Urinary bladder (tissue), 4 donors: ENCODE results near the gene JRKL. TPM values are rescaled to one million over a fixed set of nuclear protein-coding genes. Genes with fewer than 3 reads are reported as not detected.
A peak's percentile ranks its signal among the peaks of the same experiment; 100 is the strongest.
"Not testable (repeated sequence)": the region's sequence is repeated elsewhere in the genome, so short reads cannot be mapped to it uniquely, and the experiment has no call there.

Experiments used
- DNase-seq: peaks from one replicate; pipeline ENCODE4 v3.0.0-alpha.2; 2015; ENCODE audit errors: extremely low spot score
- H3K27ac ChIP-seq: one replicate; pipeline ENCODE4 v1.5.1; 2013; ENCODE audit warnings: low read depth, mild to moderate bottlenecking, moderate library complexity
- H3K36me3 ChIP-seq: one replicate; pipeline ENCODE4 v1.6.1; 2013; ENCODE audit warnings: mild to moderate bottlenecking, moderate library complexity; ENCODE audit not compliant: insufficient read depth
- H3K4me1 ChIP-seq: one replicate; pipeline ENCODE4 v1.6.1; 2013; ENCODE audit warnings: mild to moderate bottlenecking, moderate library complexity; ENCODE audit not compliant: insufficient read depth
- H3K4me3 ChIP-seq: one replicate; pipeline ENCODE4 v1.5.1; 2013; ENCODE audit warnings: low read depth, low read length
- WGBS: extraction: QIAGEN DNeasy Blood & Tissue Kit; methylation state at CpG from one replicate; pipeline ENCODE4 v1.1.7; 2013; 5-methylcytosine and 5-hydroxymethylcytosine counted together
- polyA plus RNA-seq: library from polyadenylated mRNA; stranded (reverse); fragments of 200-250 nt; gene quantifications from one replicate; pipeline ENCODE4 v1.2.3, GENCODE V29; 2013
- total RNA-seq: library from RNA; depleted of rRNA; stranded (reverse); fragments of >200 nt; gene quantifications from one replicate; pipeline ENCODE4 v1.2.3, GENCODE V29; 2014
- donor health status: healthy with polysubstance abuse.
- donor health status: healthy.

The JRKL gene
- total and polyA plus RNA-seq, 2 donors = 6.9 to 19.1 TPM

DNA sequence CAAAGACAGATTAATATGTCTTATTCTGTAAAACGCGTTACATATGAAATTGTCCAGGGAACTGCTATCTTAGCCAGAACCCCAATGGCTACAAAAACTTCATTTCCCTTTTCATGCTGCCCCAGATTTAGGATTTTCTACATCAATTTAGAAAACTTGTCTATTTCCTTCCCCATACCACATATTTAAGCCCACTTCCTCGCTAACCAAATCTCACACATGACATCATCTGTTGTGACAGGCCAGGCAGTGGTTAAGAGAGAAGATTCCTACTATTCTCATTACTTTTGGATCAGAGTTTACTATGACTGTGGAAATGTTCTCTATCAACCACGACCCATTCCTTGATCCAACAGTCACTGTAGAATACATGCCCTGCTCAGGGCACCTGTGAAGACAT lies 16.0 kb upstream of the JRKL start:
- H3K4me1 ChIP-seq = no peaks in the 10 kb centered on the region
- no peak overlapping the region for H3K4me3 ChIP-seq
- H3K27ac ChIP-seq = no peak overlapping the region
- H3K36me3 ChIP-seq = peaks cover 2% of the 10 kb centered on the region
- WGBS = 96% methylated on average over 4 of the region's 4 CpGs
- no peak for DNase-seq

DNA sequence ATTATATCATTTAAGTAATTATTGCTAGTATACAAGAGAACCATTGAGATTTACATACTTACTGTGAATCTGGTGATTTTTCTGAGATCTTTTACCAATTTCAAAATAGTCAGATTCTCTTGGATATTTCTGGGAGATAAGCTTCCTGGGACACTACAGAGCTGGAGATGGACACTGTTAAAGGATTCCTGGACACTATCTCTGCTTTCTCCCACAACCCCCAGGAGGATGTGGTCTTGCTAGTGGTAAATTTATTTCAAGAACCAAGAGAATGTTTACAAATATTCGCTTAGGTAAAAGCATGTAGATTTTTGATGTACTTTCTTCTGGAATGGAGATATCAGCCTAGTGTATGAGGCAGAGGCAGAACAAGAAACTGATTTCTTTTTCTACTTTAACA lies 13.0 kb upstream of the JRKL start:
- 82% methylated on average over 1 of the region's 1 CpG for WGBS
- DNase-seq = no peak
- H3K36me3 ChIP-seq = peaks cover 2% of the 10 kb centered on the region

DNA sequence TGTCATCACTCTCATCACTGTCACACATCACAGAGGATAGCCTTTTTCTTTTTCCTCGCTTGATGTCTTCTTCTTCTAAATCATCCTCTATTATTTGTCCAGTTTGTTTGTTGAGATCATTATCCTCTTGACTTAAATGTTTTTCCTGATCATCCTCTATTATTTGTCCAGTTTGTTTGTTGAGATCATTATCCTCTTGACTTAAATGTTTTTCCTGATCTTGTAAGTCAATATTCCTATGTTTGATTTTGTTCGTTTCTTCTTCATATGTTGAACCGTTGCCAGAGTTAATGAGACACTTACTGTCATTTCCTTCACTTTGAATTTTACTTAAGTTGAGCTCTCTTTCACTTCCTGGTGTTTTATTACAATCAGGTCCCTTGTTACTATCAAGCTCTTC lies 5.7 kb upstream of the JRKL start:
- Histone ChIP-seq H3K4me1 (no peaks in the 10 kb centered on the region), H3K27ac (no peak overlapping the region), H3K36me3 (no peaks in the 10 kb centered on the region), H3K4me3 (no peak overlapping the region)
- 80% methylated on average over 3 of the region's 3 CpGs for WGBS
- DNase-seq = no peak

More for the DNA sequence above, 13.0 kb upstream of the JRKL start:
- no peaks in the 10 kb centered on the region for H3K4me1 ChIP-seq
- no peak overlapping the region for H3K27ac ChIP-seq
- no peak overlapping the region for H3K4me3 ChIP-seq

DNA sequence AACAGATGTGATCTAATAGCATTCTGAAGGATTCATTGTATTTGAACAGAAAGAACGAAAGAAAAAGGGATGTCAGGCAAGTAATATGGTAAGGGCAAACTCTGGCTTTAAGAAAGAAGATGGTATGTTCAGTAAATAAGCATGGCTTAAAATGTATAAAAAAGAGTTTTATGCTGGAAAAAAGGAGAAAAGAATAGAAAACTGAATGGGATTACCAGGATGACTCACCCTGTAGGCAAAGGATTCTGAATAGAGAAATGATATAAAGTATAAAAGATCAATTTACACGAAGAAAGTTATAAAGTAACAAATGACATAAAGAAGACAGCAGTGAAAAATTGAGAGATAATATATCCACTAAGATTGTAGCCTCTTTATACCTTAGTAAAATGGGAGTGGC lies 4.6 kb upstream of the JRKL start:
- Histone ChIP-seq H3K4me1 (no peaks in the 10 kb centered on the region), H3K36me3 (no peaks in the 10 kb centered on the region), H3K4me3 (no peak overlapping the region), H3K27ac (no peak overlapping the region)
- WGBS = 81% methylated on average over 2 of the region's 2 CpGs
- no peak for DNase-seq

DNA sequence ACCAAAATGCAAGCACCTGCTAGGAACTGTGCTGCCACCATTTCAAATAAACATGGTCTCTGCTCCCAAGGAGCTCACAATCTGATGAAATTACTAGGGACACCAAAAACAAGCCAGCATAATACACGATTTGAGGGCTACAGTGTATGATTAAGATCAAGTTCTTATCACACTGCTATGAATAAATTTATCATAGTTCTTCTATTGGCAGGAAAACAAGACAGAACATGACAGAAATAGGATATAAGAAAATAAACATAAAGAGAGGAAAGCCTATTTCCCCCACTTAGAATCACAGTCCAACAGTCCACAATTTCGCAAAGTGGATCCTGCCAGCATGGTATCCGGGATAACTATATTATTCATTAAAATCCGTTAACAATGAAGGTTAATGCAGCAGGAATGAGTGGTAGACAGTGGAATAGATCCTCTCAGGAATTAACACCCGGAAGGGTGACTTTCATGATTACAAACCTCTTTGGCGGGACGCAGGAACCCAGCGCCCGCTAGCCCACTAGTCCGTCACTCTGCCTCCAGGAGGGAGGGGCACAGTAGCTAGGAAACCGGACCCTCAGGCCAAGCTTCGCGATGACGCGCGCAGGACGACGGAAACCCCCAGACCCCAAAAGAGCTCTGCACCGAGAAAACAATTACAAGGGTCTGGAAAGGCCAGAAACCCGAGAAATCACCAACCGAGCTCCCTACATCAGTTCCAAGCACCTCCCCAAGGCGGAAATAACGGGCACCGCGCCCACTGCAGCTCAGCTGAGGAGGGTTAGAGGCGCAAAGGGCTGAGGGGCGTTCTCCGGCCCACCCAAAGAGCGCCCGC lies 708 bp upstream of the JRKL start:
- Histone ChIP-seq H3K4me3 (peak overlapping the region; percentile 82), H3K27ac (peak overlapping the region; percentile 13), H3K4me1 (no peaks in the 10 kb centered on the region), H3K36me3 (no peaks in the 10 kb centered on the region)
- under 1% methylated on average over 30 of the region's 30 CpGs for WGBS
- no peak for DNase-seq

DNA sequence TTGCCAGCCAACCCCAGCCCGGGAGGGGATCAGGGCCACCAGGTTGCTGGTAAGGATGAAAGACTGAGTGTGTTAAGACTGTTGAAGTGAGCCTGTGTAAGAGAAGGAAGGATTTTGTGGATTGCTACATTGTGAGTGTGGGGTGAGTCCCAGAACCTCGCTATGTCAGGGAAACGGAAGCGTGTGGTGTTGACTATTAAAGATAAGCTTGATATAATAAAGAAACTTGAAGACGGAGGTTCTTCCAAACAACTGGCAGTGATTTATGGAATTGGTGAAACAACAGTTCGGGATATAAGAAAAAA lies 627 bp downstream of the JRKL start:
- Histone ChIP-seq H3K36me3 (no peaks in the 10 kb centered on the region), H3K4me1 (no peaks in the 10 kb centered on the region), H3K4me3 (peak overlapping the region; percentile 82), H3K27ac (no peak overlapping the region)
- DNase-seq = no peak
- 5% methylated on average over 6 of the region's 6 CpGs for WGBS

DNA sequence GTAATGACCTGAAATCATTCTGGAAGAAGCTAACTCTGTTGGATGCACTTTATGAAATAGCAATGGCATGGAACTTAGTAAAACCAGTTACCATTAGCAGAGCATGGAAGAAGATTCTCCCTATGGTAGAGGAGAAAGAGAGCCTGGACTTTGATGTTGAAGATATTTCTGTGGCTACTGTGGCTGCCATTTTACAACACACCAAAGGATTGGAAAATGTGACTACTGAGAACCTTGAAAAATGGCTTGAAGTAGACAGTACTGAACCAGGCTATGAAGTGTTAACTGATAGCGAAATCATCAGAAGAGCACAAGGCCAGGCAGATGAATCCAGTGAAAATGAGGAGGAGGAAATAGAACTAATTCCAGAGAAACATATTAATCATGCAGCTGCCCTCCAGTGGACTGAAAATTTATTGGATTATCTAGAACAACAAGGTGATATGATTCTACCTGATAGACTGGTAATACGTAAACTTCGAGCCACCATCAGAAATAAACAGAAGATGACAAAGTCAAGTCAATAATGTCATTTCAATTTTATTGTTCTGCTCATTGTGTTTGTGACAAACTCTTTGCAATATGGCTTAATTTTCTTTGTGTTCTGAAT lies 2.0 kb downstream of the JRKL start:
- 92% methylated on average over 3 of the region's 3 CpGs for WGBS
- Histone ChIP-seq H3K4me1 (no peaks in the 10 kb centered on the region), H3K36me3 (no peaks in the 10 kb centered on the region), H3K27ac (no peak overlapping the region), H3K4me3 (no peak overlapping the region)
- no peak for DNase-seq

DNA sequence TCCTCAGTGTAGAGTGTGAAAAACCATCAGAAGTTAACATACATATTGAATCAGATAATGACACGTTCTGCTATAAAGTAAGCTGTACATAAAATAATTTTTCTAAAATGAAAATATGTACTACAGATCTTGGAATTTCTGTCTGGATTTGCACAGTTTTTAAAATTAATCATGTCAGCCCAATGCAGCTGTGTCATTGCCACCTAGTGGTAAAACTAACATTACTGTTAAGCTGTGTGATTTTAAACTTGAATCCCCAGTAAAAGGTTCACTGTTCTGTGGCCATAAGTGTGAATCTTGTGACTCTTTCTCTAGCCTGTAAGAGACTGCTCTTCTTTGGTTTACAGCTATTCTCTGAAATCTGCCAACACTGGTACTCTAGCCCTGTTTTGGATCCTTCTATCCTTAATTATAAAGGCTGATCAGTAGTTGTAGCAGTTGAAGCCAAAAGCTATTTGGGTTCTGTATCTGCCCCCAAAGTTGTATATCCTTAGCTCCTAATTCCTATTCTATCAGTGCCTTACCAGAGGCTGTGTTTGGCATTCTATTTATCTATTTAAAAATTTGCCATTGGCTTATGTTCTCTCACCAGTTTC lies 4.0 kb downstream of the JRKL start:
- WGBS = 16% methylated on average over 1 of the region's 1 CpG

DNA sequence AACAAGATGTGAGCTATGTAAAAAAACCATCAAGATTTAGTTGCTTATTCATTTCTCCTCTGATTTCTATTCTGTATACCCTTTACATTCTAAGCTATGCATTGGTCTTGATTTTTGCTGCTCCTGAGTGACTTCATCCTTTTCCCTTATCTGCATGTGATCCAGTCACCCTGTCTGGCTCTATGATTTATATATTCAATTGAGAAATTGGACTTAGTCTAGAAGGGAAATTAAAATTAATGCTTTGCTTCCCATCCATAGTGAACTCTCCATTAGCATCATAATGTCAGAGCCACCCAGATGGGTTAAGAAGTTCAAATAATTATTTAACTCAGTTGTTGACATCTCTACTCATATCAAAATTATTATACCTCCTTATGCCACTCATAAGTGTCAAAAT lies 5.0 kb downstream of the JRKL start:
- no peak overlapping the region for H3K4me3 ChIP-seq
- no peak for DNase-seq
- H3K36me3 ChIP-seq = no peaks in the 10 kb centered on the region
- H3K4me1 ChIP-seq = no peaks in the 10 kb centered on the region
- H3K27ac ChIP-seq = no peak overlapping the region

More for the DNA sequence above, 4.0 kb downstream of the JRKL start:
- H3K27ac ChIP-seq = no peak overlapping the region
- no peak for DNase-seq
- H3K4me3 ChIP-seq = no peak overlapping the region
- H3K36me3 ChIP-seq = no peaks in the 10 kb centered on the region
- H3K4me1 ChIP-seq = no peaks in the 10 kb centered on the region

DNA sequence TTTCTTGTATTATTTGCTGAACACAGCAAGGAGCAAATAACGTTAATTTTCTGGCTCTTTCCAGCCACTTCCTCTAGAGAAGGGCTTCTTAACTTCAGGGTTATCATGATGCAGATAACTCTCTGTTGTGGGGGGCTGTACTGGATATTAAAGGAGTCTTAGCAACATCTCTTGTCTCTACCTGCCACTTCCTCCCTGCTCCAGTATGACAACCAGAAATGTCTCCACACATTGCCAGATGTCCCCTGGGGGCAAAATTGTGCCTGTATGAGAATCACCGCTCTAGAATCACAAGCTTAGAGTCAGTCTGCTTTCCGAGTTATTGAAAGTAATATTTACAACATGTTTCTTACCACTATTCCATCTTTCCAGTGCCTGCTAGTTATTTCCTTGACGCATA lies 6.8 kb downstream of the JRKL start:
- H3K4me1 ChIP-seq = no peaks in the 10 kb centered on the region
- H3K27ac ChIP-seq = no peak overlapping the region
- 65% methylated on average over 4 of the region's 4 CpGs for WGBS
- H3K4me3 ChIP-seq = no peak overlapping the region
- no peak for DNase-seq
- no peaks in the 10 kb centered on the region for H3K36me3 ChIP-seq

DNA sequence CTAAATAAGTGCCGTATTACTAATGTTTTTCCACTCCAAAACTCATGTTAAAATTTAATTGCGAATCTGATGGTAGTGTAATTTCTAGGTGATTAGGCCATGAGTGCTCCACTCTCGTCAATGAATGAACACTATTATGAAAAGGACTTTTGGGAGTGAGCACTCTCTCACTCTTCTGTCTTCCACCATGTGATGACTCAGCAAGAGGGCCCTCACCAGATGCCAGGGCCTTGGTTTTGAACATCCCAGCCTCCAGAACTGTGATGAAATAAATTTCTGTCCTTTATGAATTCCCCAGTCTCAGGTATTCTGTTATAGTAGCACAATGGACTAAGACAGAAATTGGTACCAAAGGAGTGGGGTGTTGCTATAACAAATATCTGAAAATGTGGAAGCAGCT lies 8.1 kb downstream of the JRKL start:
- DNase-seq = no peak
- H3K36me3 ChIP-seq = no peaks in the 10 kb centered on the region
- 96% methylated on average over 3 of the region's 3 CpGs for WGBS
- no peak overlapping the region for H3K27ac ChIP-seq
- H3K4me1 ChIP-seq = no peaks in the 10 kb centered on the region
- H3K4me3 ChIP-seq = no peak overlapping the region

DNA sequence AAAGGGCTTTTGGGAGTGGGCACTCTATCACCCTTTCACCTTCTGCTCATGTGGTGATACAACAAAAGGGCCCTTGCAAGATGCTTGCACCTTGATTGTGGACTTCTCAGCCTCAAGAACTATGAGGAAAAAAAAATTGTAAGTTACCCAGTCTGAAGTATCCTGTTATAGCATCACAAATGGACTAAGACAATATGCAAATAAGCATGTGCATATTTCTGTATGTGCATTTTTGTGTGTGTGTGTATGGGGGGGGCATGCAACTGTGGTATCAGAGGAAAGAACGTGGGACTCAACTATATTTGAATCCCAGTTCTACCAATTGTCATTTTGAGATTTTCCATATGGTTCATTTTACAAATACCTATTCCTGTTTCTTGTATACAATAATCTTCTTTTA lies 10.9 kb downstream of the JRKL start:
- WGBS = 64% methylated on average over 1 of the region's 1 CpG
- H3K36me3 ChIP-seq = no peaks in the 10 kb centered on the region
- no peak overlapping the region for H3K4me3 ChIP-seq
- H3K4me1 ChIP-seq = no peaks in the 10 kb centered on the region
- no peak overlapping the region for H3K27ac ChIP-seq
- no peak for DNase-seq

DNA sequence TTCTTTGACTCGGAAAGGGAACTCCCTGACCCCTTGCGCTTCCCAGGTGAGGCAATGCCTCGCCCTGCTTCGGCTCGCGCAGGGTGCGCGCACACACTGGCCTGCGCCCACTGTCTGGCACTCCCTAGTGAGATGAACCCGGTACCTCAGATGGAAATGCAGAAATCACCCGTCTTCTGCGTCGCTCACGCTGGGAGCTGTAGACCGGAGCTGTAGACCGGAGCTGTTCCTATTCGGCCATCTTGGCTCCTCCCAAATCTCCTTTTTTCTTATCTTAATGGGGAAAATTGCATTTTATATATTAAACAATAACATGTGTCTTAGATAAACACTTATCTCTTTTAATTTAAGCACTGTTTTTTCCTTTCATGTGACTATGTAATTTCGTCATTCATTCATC lies 21.6 kb downstream of the JRKL start:
- WGBS = 77% methylated on average over 18 of the region's 18 CpGs
- DNase-seq, H3K4me3 ChIP-seq: not testable (repeated sequence)

DNA sequence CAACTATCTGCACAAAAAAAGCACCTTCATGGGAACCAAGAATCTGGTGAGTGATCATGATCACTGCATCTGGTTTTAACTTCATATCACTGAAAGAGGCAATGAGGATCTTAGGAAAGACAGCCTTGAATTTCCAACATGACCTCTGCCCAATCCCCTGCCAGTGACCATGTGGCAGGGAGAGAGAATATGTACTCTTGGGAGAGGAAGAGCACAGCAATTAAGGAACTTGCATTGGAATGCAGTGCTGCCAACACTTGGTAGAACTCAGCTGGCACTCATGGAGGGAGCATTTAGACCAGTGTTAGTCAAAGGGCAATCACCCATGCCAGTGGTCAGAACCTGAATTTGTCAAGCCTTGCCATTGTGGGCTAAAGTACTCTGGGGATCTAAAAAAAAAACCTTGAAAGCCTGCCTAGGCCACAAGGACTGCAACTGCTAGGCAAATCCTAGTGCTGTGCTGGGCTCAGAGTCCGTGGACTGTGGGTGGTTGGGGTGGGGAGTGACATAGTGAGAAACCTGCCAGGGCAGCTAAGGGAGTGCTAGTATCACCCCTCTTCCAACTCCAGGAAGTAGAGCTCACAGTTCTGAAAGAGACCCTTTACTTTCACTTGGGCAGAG lies 23.1 kb downstream of the JRKL start:
- H3K36me3 ChIP-seq = no peaks in the 10 kb centered on the region
- no peak overlapping the region for H3K4me3 ChIP-seq
- no peak overlapping the region for H3K27ac ChIP-seq
- WGBS = 88% methylated on average over 1 of the region's 1 CpG
- no peak for DNase-seq
- H3K4me1 ChIP-seq = no peaks in the 10 kb centered on the region

More for the DNA sequence above, 21.6 kb downstream of the JRKL start:
- H3K36me3 ChIP-seq, H3K27ac ChIP-seq, H3K4me1 ChIP-seq: not testable (repeated sequence)
